MG63 (cell line): ENCODE results near the gene NOXO1. TPM values are rescaled to one million over a fixed set of nuclear protein-coding genes. Genes with fewer than 3 reads are reported as not detected.

Source experiments
- DNase-seq: peaks from one replicate; pipeline ENCODE4 v3.0.0-alpha.2; 2020
- H3K27me3 ChIP-seq: fragments of 250-450 bp; sonication (Bioruptor Pico); 2 replicates; pipeline ENCODE4 v1.5.1; 2020; ENCODE audit warnings: mild to moderate bottlenecking, moderate library complexity
- H3K36me3 ChIP-seq: fragments of 250-450 bp; sonication (Bioruptor Pico); 2 replicates; pipeline ENCODE4 v1.5.1; 2020; ENCODE audit warnings: mild to moderate bottlenecking, moderate library complexity
- H3K4me3 ChIP-seq: fragments of 250-450 bp; sonication (Bioruptor Pico); 2 replicates; pipeline ENCODE4 v1.5.1; 2020; ENCODE audit warnings: mild to moderate bottlenecking, moderate library complexity
- H3K9me3 ChIP-seq: fragments of 250-450 bp; sonication (Bioruptor Pico); 2 replicates; pipeline ENCODE4 v1.5.1; 2020; ENCODE audit warnings: mild to moderate bottlenecking, moderate library complexity
- total RNA-seq: library from RNA; depleted of rRNA; stranded (reverse); fragments of >200 nt; shearing (Covaris generic); gene quantifications from 2 replicates; pipeline ENCODE4 v1.2.3, GENCODE V29; 2014; ENCODE audit warnings: low replicate concordance

Gene NOXO1
- total RNA-seq, 1 experiment from 2014 or later, result not detected

- Histone ChIP-seq H3K4me3 (no peak within 1 kb of the TSS), H3K36me3 (peaks cover 23% of the 10 kb centered on the region), H3K27me3 (peaks cover 8% of the 10 kb centered on the region), H3K9me3 (no peaks in the 10 kb centered on the region)
- peak; percentile 56 for DNase-seq
Measured at GRCh38 chr16:1989209-1990100, 8.2 kb upstream of the NOXO1 start, which contains the start of gene SYNGR3. TSS of gene SYNGR3 (plus strand) at chr16:1989970. CDS start at chr16:1990103, 133 bp downstream.

GRCh38 chr16:1987198-1987597 is 5.9 kb upstream of the NOXO1 start:
- Histone ChIP-seq H3K4me3 (no peak overlapping the region), H3K9me3 (no peaks in the 10 kb centered on the region), H3K27me3 (peaks cover 10% of the 10 kb centered on the region), H3K36me3 (peaks cover 23% of the 10 kb centered on the region)
- no peak for DNase-seq

- Histone ChIP-seq H3K9me3 (no peaks in the 10 kb centered on the region), H3K27me3 (peaks cover 17% of the 10 kb centered on the region), H3K4me3 (peak overlapping the region; percentile 67), H3K36me3 (peaks cover 23% of the 10 kb centered on the region)
- DNase-seq, result no peak
Measured at GRCh38 chr16:1985466-1986150, 4.3 kb upstream of the NOXO1 start.

- Histone ChIP-seq H3K4me3 (peak overlapping the region; percentile 67), H3K27me3 (peaks cover 21% of the 10 kb centered on the region), H3K36me3 (peaks cover 23% of the 10 kb centered on the region), H3K9me3 (no peaks in the 10 kb centered on the region)
- DNase-seq, result peak; percentile 47
Measured at GRCh38 chr16:1984347-1985225, 3.3 kb upstream of the NOXO1 start.

- peak; percentile 95 for DNase-seq
- H3K36me3 ChIP-seq, result peaks cover 24% of the 10 kb centered on the region
- no peaks in the 10 kb centered on the region for H3K9me3 ChIP-seq
- peak within 1 kb of the TSS; percentile 67 for H3K4me3 ChIP-seq
- peaks cover 21% of the 10 kb centered on the region for H3K27me3 ChIP-seq
Measured at GRCh38 chr16:1983544-1984346, 2.5 kb upstream of the NOXO1 start, which contains the start of gene GFER. TSS of gene GFER (plus strand) at chr16:1984193. CDS start at chr16:1984219, 26 bp downstream.

- H3K4me3 ChIP-seq, result peak overlapping the region; percentile 67
- H3K36me3 ChIP-seq, result peaks cover 30% of the 10 kb centered on the region
- DNase-seq, result no peak
- H3K9me3 ChIP-seq, result no peaks in the 10 kb centered on the region
- H3K27me3 ChIP-seq, result peaks cover 21% of the 10 kb centered on the region
Measured at GRCh38 chr16:1982991-1983543, 1.8 kb upstream of the NOXO1 start.

GRCh38 chr16:1982013-1982433 is 754 bp upstream of the NOXO1 start:
- Histone ChIP-seq H3K9me3 (no peaks in the 10 kb centered on the region), H3K36me3 (peaks cover 36% of the 10 kb centered on the region), H3K27me3 (peaks cover 21% of the 10 kb centered on the region), H3K4me3 (no peak overlapping the region)
- DNase-seq, result no peak

- peaks cover 21% of the 10 kb centered on the region for H3K27me3 ChIP-seq
- H3K4me3 ChIP-seq, result no peak overlapping the region
- H3K9me3 ChIP-seq, result no peaks in the 10 kb centered on the region
- H3K36me3 ChIP-seq, result peaks cover 32% of the 10 kb centered on the region
- no peak for DNase-seq
Measured at GRCh38 chr16:1980770-1981087, 540 bp downstream of the NOXO1 start.

GRCh38 chr16:1980030-1980769 is 1.1 kb downstream of the NOXO1 start:
- no peak for DNase-seq
- Histone ChIP-seq H3K36me3 (peaks cover 32% of the 10 kb centered on the region), H3K9me3 (no peaks in the 10 kb centered on the region), H3K4me3 (no peak overlapping the region), H3K27me3 (peaks cover 21% of the 10 kb centered on the region)

GRCh38 chr16:1979271-1980029 is 1.8 kb downstream of the NOXO1 start:
- H3K9me3 ChIP-seq, result no peaks in the 10 kb centered on the region
- H3K4me3 ChIP-seq, result no peak overlapping the region
- no peak for DNase-seq
- H3K27me3 ChIP-seq, result peaks cover 21% of the 10 kb centered on the region
- peaks cover 36% of the 10 kb centered on the region for H3K36me3 ChIP-seq

- DNase-seq, result no peak
- peaks cover 41% of the 10 kb centered on the region for H3K36me3 ChIP-seq
- no peaks in the 10 kb centered on the region for H3K9me3 ChIP-seq
- no peak overlapping the region for H3K4me3 ChIP-seq
- peaks cover 21% of the 10 kb centered on the region for H3K27me3 ChIP-seq
Measured at GRCh38 chr16:1978476-1979120, 2.7 kb downstream of the NOXO1 start.

- peaks cover 19% of the 10 kb centered on the region for H3K27me3 ChIP-seq
- H3K36me3 ChIP-seq, result peaks cover 43% of the 10 kb centered on the region
- H3K4me3 ChIP-seq, result no peak overlapping the region
- H3K9me3 ChIP-seq, result no peaks in the 10 kb centered on the region
- DNase-seq, result no peak
Measured at GRCh38 chr16:1977875-1978268, 3.4 kb downstream of the NOXO1 start.

GRCh38 chr16:1976951-1977874 is 4.1 kb downstream of the NOXO1 start:
- H3K27me3 ChIP-seq, result peaks cover 19% of the 10 kb centered on the region
- H3K36me3 ChIP-seq, result peaks cover 43% of the 10 kb centered on the region
- H3K9me3 ChIP-seq, result no peaks in the 10 kb centered on the region
- DNase-seq, result no peak
- H3K4me3 ChIP-seq, result no peak overlapping the region
